Measurements from ENCODE around the gene PRR12.

GRCh38 chr19:49639401-49640112 is 48.6 kb downstream of the PRR12 start:
- TF ChIP-seq POLR2AphosphoS5 (IDR thresholded peaks at IDR 0.05; ENCODE audit: low read depth, low read length) (no peak), CTCF (IDR thresholded peaks at IDR 0.05) (no peak), TCF7L2 (IDR thresholded peaks at IDR 0.05; ENCODE audit: low read depth, low read length) (no peak), SIN3A (IDR thresholded peaks at IDR 0.05; ENCODE audit: borderline replicate concordance, insufficient read depth, low read depth, low read length) (no peak), REST (IDR thresholded peaks at IDR 0.05; ENCODE audit: insufficient read depth in 1 of 2, low read depth in 2 of 2, low read length in 1 of 2) (no peak)
